ENCODE results near the gene CCDC144A.

- TF ChIP-seq, protein P1, sequence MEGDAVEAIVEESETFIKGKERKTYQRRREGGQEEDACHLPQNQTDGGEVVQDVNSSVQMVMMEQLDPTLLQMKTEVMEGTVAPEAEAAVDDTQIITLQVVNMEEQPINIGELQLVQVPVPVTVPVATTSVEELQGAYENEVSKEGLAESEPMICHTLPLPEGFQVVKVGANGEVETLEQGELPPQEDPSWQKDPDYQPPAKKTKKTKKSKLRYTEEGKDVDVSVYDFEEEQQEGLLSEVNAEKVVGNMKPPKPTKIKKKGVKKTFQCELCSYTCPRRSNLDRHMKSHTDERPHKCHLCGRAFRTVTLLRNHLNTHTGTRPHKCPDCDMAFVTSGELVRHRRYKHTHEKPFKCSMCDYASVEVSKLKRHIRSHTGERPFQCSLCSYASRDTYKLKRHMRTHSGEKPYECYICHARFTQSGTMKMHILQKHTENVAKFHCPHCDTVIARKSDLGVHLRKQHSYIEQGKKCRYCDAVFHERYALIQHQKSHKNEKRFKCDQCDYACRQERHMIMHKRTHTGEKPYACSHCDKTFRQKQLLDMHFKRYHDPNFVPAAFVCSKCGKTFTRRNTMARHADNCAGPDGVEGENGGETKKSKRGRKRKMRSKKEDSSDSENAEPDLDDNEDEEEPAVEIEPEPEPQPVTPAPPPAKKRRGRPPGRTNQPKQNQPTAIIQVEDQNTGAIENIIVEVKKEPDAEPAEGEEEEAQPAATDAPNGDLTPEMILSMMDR (IDR thresholded peaks at IDR 0.05; ENCODE audit: low read length): no peak
- no peak for TF ChIP-seq EZH2 (IDR thresholded peaks at IDR 0.05; ENCODE audit: borderline replicate concordance, low read length)
Observed at GRCh38 chr17:16653367-16654041, 36.5 kb upstream of the CCDC144A start, which contains the start of gene ZNF624.
